Osteoblast (primary cell): Measurements from ENCODE around the gene JUND. TPM values are rescaled to one million over a fixed set of nuclear protein-coding genes. Genes with fewer than 3 reads are reported as not detected.
A peak's percentile ranks its signal among the peaks of the same experiment; 100 is the strongest.

Experiments
- DNase-seq: peaks from one replicate; pipeline ENCODE4 v3.0.0; 2011; ENCODE audit warnings: low spot score, mixed read lengths; ENCODE audit not compliant: insufficient read length; ENCODE audit errors: missing footprints
- H2AFZ ChIP-seq: 2 replicates; pipeline ENCODE4 v1.6.0; 2011; ENCODE audit warnings: mild to moderate bottlenecking, low read length
- H3K27ac ChIP-seq: 2 replicates; pipeline ENCODE4 v1.5.1; 2011; ENCODE audit warnings: mild to moderate bottlenecking, low read depth, low read length, moderate library complexity
- H3K27me3 ChIP-seq: 2 replicates; pipeline ENCODE4 v1.6.0; 2012; ENCODE audit warnings: mild to moderate bottlenecking, control low read depth, inconsistent platforms, low read length, moderate library complexity; ENCODE audit not compliant: insufficient read depth
- H3K36me3 ChIP-seq: 2 replicates; pipeline ENCODE4 v1.5.1; 2011; ENCODE audit warnings: mild to moderate bottlenecking, low read length, control low read depth, moderate library complexity; ENCODE audit not compliant: insufficient read depth
- H3K4me1 ChIP-seq: 2 replicates; pipeline ENCODE4 v1.5.1; 2011; ENCODE audit warnings: mild to moderate bottlenecking, low read length, control low read depth, moderate library complexity; ENCODE audit not compliant: insufficient read depth
- H3K4me2 ChIP-seq: 2 replicates; pipeline ENCODE4 v1.6.0; 2011; ENCODE audit warnings: mild to moderate bottlenecking, low read length; ENCODE audit not compliant: insufficient read depth
- H3K4me3 ChIP-seq: fragments of 200-600 bp; sonication (generic); 3 replicates; pipeline ENCODE4 v1.5.1; 2012; ENCODE audit warnings: mild to moderate bottlenecking, low read length, inconsistent platforms; ENCODE audit not compliant: insufficient read depth
- H3K79me2 ChIP-seq: 2 replicates; pipeline ENCODE4 v1.6.0; 2012; ENCODE audit warnings: mild to moderate bottlenecking, low read length, control low read depth, inconsistent platforms; ENCODE audit not compliant: insufficient read depth
- H3K9me3 ChIP-seq: 2 replicates; pipeline ENCODE4 v1.5.1; 2011; ENCODE audit warnings: low read depth, low read length, control low read depth
- H4K20me1 ChIP-seq: 2 replicates; pipeline ENCODE4 v1.6.0; 2012; ENCODE audit warnings: mild to moderate bottlenecking, low read length, control low read depth; ENCODE audit not compliant: insufficient read depth
- CTCF ChIP-seq: IDR thresholded peaks from 2 replicates; pipeline ENCODE4 v1.5.1; 2011; ENCODE audit warnings: mild to moderate bottlenecking, low read depth, low read length, moderate library complexity; ENCODE audit errors: extremely low read depth
- total RNA-seq: library from RNA; depleted of rRNA; stranded (reverse); fragments of >200 nt; gene quantifications from 2 replicates; pipeline ENCODE4 v1.2.3, GENCODE V29; 2012

Gene JUND
- total RNA-seq, 1 donor = 170 TPM

GRCh38 chr19:18261474-18261873 lies 19.9 kb downstream of the JUND start:
- H4K20me1 ChIP-seq = peaks cover 47% of the 10 kb centered on the region
- H3K4me2 ChIP-seq = no peak overlapping the region
- no peaks in the 10 kb centered on the region for H3K27me3 ChIP-seq
- H3K9me3 ChIP-seq = no peaks in the 10 kb centered on the region
- H3K4me3 ChIP-seq = no peak overlapping the region
- peaks cover 11% of the 10 kb centered on the region for H3K4me1 ChIP-seq
- no peak overlapping the region for H2AFZ ChIP-seq
- no peak for TF ChIP-seq CTCF
- peak; percentile 22 for DNase-seq
- peaks cover 17% of the 10 kb centered on the region for H3K36me3 ChIP-seq
- no peaks in the 10 kb centered on the region for H3K79me2 ChIP-seq
- H3K27ac ChIP-seq = no peak overlapping the region

GRCh38 chr19:18259893-18260292 lies 21.5 kb downstream of the JUND start:
- no peaks in the 10 kb centered on the region for H3K79me2 ChIP-seq
- peaks cover 7% of the 10 kb centered on the region for H3K27me3 ChIP-seq
- H4K20me1 ChIP-seq = peaks cover 47% of the 10 kb centered on the region
- no peak overlapping the region for H3K4me3 ChIP-seq
- H3K36me3 ChIP-seq = peaks cover 2% of the 10 kb centered on the region
- no peaks in the 10 kb centered on the region for H3K9me3 ChIP-seq
- H2AFZ ChIP-seq = no peak overlapping the region
- H3K4me2 ChIP-seq = no peak overlapping the region
- no peak for TF ChIP-seq CTCF
- DNase-seq = peak; percentile 86
- no peak overlapping the region for H3K27ac ChIP-seq
- H3K4me1 ChIP-seq = peaks cover 11% of the 10 kb centered on the region

GRCh38 chr19:18257503-18258470 lies 23.6 kb downstream of the JUND start:
- H4K20me1 ChIP-seq = peaks cover 31% of the 10 kb centered on the region
- H3K27me3 ChIP-seq = peaks cover 7% of the 10 kb centered on the region
- no peak overlapping the region for H3K27ac ChIP-seq
- no peak overlapping the region for H3K4me2 ChIP-seq
- no peak for TF ChIP-seq CTCF
- peaks cover 11% of the 10 kb centered on the region for H3K4me1 ChIP-seq
- DNase-seq = peak; percentile 92
- no peaks in the 10 kb centered on the region for H3K36me3 ChIP-seq
- no peak overlapping the region for H3K4me3 ChIP-seq
- no peaks in the 10 kb centered on the region for H3K79me2 ChIP-seq
- no peaks in the 10 kb centered on the region for H3K9me3 ChIP-seq
- no peak overlapping the region for H2AFZ ChIP-seq
